GM18498 (cell line): ENCODE results near the gene DENND4C.
A peak's percentile ranks its signal among the peaks of the same experiment; 100 is the strongest.
"Not testable (repeated sequence)": the region's sequence is repeated elsewhere in the genome, so short reads cannot be mapped to it uniquely, and the experiment has no call there.

Source experiments
- ATAC-seq: cut with Tn5 transposase; IDR thresholded peaks from one replicate; pipeline ENCODE4 v1.9.1; 2021; ENCODE audit warnings: mild to moderate bottlenecking, moderate library complexity; ENCODE audit not compliant: unreplicated experiment

DENND4C gene

GRCh38 chr9:19265602-19266001 is 35.1 kb downstream of the DENND4C start:
- not testable (repeated sequence) for ATAC-seq

- peak; percentile 58 for ATAC-seq
These were observed 36.4 kb downstream of the DENND4C start for GRCh38 chr9:19266778-19267384.

- no peak for ATAC-seq
These were observed 39.1 kb downstream of the DENND4C start for GRCh38 chr9:19269582-19269981.

GRCh38 chr9:19270421-19270949 is 40.0 kb downstream of the DENND4C start:
- no peak for ATAC-seq

DNA sequence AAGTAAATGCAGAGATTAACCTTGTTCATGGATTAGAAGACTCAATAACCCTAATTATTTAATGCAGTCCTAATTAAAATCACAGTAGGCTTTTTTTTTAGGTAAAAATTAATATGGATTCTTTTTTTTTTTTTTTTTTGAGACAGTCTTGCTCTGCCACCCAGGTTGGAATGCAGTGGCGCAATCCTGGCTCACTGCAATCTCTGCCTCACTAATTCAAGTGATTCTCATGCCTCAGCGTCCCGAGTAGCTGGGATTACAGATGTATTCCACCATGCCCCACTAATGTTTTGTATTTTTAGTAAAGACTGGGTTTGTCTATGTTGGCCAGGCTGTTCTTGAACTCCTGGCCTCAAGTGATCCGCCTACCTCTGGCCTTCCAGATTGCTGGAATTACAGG is 40.6 kb downstream of the DENND4C start:
- no peak for ATAC-seq

DNA sequence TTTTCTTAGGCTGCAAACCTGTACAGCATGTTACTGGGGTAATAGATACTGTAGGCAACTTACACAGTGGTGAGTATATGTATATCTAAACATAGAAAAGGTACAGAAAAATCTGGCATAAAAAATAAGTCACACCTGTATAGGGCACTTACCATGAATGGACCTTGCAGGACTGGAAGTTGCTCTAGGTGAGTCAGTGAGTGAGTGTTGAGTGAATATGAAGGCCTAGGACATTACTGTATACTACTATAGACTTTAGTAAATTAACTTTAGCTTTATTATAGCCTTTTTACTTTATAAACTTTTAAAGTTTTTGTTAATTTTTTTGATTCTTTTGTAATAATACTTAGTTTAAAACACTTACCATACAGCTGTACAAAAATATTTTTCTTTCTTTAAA is 51.3 kb downstream of the DENND4C start:
- ATAC-seq, result no peak

GRCh38 chr9:19283072-19283710 is 52.7 kb downstream of the DENND4C start:
- ATAC-seq, result no peak

- ATAC-seq, result no peak
These were observed 54.2 kb downstream of the DENND4C start for GRCh38 chr9:19284729-19285128.

- no peak for ATAC-seq
These were observed 56.2 kb downstream of the DENND4C start for GRCh38 chr9:19286634-19287188.

DNA sequence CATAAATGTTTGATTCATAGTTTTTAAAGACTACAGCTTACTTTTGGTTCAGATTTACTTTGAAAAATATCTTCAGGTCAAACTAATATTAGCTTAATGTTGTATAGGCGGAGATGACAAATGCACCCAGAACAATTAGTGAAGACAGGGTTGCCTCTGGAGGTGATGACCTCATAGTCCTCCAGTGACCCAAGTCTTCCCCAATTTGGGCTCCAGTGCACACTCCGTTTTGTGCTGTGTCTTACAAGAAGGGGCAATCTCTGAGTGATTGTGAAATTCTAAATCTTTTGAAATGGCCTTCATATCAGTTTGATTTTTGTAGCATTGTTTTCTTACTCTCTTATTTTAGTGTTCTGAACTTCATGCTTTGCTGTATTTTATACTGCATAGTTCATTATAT is 57.6 kb downstream of the DENND4C start:
- ATAC-seq, result no peak

DNA sequence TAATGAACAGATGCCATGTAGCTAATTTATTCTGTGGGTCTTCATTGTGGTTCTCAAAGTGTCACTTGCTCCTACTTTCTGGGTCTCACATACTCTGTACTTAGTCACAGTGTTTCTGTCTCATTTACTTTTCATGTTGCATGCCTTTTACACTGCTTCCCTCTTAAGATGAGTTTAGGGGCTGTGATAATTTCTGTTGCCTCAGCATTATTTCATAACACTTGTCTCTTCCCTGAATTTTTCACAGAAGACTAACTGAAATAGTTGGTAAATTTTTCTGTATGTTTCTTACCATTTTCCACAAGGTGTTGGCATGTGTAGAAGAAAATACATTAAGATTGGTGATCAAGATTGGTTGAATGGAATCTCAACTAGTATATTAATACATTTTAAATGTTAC is 59.6 kb downstream of the DENND4C start:
- no peak for ATAC-seq

GRCh38 chr9:19294219-19294618 is 63.7 kb downstream of the DENND4C start:
- ATAC-seq, result no peak

DNA sequence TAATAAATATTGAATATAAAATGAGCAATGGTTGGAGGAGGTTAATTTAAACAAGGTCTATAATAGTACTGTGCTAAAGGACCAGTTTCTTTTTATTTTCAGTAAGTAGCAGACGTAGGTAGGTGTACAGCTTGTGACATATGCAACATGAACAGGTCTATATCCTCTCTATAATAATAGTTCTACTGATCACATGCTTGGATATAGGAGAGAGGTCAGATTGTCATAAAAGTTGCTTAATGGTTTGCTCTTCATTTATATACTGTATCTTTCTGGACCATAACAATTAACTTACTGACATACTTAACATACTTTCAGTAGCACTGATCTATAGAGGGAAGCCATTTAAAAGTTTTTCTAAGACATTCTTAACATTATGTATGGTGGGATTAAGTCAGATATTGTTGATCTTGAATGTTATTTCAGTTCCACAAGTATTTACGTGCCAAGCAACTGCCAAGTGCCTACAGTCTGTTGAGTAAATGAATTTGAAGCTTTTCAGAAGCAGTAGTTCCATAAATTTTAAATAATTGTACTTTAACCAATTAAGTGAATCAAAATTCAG is 68.0 kb downstream of the DENND4C start:
- no peak for ATAC-seq

DNA sequence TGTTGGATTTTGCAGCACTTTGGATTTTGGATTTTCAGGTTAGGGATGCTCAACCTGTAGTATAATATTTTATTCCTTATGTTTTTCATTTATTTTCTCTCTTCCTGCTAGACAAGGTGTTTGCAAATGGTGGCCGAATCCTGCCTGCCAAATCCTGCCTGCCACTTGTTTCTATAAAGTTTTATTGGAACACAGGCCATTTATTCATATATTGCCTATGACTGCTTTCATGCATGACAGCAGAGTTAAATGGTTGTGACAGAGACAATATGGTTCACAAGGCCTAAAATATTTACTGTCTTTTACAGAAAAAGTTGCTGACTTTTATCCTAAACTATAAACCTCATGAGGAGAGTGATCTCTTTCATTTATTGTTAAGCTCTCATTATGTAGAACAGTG is 72.7 kb downstream of the DENND4C start:
- no peak for ATAC-seq

- no peak for ATAC-seq
These were observed 76.1 kb downstream of the DENND4C start for GRCh38 chr9:19306568-19306967.

DNA sequence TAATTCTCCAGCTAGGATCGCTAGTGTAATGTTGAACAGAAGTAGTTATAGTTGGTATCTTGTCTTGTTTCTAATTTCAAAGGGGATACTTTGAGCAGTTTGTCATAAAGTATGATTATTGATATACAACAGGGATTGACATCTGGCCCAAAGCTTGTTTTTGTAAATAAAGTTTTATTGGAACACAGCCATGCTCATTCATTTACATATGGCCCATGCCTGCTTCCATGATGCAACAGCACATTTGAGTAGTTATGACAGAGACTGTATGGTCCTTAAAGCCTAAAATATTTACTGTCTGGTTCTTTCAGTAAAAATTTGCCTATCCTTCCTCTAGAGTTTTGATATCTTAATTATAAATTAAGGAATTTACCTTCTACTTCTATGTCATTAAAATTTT is 79.8 kb downstream of the DENND4C start:
- no peak for ATAC-seq

GRCh38 chr9:19313573-19313972 is 83.1 kb downstream of the DENND4C start:
- ATAC-seq, result no peak

GRCh38 chr9:19320495-19320894 is 90.0 kb downstream of the DENND4C start:
- ATAC-seq, result no peak

- no peak for ATAC-seq
These were observed 101.4 kb downstream of the DENND4C start for GRCh38 chr9:19331877-19332276.

DNA sequence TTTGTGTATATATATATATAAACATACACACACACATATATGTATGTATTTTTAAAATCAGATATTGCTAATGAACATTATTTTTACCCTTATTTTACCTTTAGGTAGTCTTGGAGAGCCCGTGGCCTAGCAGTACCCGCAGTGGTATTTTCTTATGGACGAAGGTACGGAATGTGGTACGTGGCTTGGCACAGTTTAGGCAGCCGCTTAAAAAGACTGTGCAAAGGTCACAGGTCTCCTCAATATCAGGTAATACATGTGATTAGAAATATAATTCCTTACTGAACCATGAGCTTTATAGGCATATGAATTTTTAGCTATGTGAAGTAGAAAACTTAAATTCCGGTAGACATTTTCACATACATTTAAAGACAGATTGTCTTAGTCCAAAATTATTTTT is 105.7 kb downstream of the DENND4C start:
- no peak for ATAC-seq

DNA sequence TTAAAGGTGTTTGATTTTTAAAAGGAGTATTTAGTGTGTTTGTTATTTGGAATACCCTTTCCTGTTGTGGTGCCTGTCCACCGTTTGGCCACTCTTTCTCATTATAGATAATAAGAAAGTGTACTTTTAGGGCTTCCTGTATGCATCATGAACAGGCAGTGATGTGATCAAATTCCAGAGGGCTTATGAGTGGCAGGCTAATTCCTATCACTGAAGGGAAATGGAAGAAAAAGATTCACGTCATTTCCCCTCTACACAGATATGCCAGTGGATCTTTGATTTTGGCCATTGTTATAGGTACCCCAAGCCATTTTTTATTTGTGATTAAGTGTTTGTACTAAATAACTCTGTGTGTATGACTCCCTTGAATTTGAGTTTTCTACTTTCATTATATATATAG is 112.5 kb downstream of the DENND4C start:
- no peak for ATAC-seq

GRCh38 chr9:19358701-19359100 is 128.2 kb downstream of the DENND4C start:
- ATAC-seq, result no peak
